Measurements from ENCODE around the gene CRYGN. TPM values are rescaled to one million over a fixed set of nuclear protein-coding genes. Genes with fewer than 3 reads are reported as not detected.

The CRYGN gene
- polyA plus RNA-seq, 3 donors = not detected

DNA sequence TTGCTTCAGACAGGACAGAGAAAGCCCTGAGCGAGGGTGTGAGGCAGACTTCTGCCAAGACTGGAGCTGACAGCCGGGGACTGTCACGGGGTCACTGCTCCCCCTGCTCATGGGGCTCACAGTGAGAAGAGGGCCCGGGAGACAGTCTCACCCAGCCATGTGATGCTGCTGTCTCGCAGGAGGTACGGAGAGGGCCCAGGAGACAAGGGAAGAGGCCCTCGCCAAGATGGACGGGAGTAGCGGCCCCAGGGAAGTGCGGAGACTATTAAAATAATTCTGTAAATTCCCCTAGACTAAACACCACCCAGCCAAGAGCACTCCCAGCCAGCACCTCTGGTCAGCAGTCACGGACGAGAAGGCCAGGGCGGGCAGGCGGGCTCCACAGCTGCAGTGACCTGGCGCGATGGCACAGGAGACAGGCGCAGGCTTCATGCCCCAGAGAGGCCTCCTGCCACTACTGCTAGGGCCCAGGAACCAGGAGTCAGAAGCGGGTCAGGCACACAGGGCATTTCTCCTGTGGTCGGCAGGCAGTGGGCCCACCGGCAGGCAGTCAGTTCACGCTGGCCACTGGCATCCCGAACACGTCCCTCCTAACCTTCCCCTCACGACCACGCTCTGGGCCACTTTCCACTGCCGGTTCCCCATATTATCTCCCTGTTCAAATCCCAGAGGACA is 54.2 kb downstream of the CRYGN start:
- H3K36me3 ChIP-seq (replicated peaks in 1 of 2; ENCODE audit: control insufficient read depth in 1 of 2, insufficient read depth in 2 of 2, low read length in 2 of 2) = no peaks in the 10 kb centered on the region
- no peak overlapping the region for H2AFZ ChIP-seq (ENCODE audit: insufficient read depth, low read depth, low read length, poor library complexity, severe bottlenecking)
- no peaks in the 10 kb centered on the region for H3K79me2 ChIP-seq (ENCODE audit: insufficient read depth, low read length)
- Mint-ChIP-seq H3K27ac (no peak overlapping the region), H3K27me3 (ENCODE audit: low read depth in 3 of 3) (peaks cover 44 to 58% (median 57%) of the 10 kb centered on the region in 3 donors), H3K4me3 (no peak overlapping the region), H3K4me1 (peaks cover 20% of the 10 kb centered on the region), H3K9me3 (peaks cover 0 to 15% (median 3%) of the 10 kb centered on the region in 7 donors), H3K36me3 (no peaks in the 10 kb centered on the region)
- DNase-seq = no peak
- H3K4me1 ChIP-seq (ENCODE audit: control insufficient read depth in 1 of 2, insufficient read depth in 2 of 2, low read length in 2 of 2) = peaks cover 20 to 28% of the 10 kb centered on the region in 2 donors
- no peak overlapping the region for H3K9ac ChIP-seq (ENCODE audit: insufficient read depth, low read length, poor library complexity, severe bottlenecking)
- peaks cover 12 to 36% of the 10 kb centered on the region in 2 donors for H3K27me3 ChIP-seq (ENCODE audit: control insufficient read depth in 2 of 2, insufficient read depth in 2 of 2, low read length in 2 of 2)
- TF ChIP-seq, protein P1, sequence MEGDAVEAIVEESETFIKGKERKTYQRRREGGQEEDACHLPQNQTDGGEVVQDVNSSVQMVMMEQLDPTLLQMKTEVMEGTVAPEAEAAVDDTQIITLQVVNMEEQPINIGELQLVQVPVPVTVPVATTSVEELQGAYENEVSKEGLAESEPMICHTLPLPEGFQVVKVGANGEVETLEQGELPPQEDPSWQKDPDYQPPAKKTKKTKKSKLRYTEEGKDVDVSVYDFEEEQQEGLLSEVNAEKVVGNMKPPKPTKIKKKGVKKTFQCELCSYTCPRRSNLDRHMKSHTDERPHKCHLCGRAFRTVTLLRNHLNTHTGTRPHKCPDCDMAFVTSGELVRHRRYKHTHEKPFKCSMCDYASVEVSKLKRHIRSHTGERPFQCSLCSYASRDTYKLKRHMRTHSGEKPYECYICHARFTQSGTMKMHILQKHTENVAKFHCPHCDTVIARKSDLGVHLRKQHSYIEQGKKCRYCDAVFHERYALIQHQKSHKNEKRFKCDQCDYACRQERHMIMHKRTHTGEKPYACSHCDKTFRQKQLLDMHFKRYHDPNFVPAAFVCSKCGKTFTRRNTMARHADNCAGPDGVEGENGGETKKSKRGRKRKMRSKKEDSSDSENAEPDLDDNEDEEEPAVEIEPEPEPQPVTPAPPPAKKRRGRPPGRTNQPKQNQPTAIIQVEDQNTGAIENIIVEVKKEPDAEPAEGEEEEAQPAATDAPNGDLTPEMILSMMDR (IDR thresholded peaks at IDR 0.05) = no peak
- peaks cover 0 to 9% of the 10 kb centered on the region in 2 donors for H3K9me3 ChIP-seq (replicated peaks in 1 of 2; ENCODE audit: control insufficient read depth in 1 of 2, insufficient read depth in 1 of 2, low read length in 2 of 2)
- no peak overlapping the region for H3K4me3 ChIP-seq (replicated peaks in 1 of 3; ENCODE audit: low read depth in 2 of 3, low read length in 3 of 3)
- H3K27ac ChIP-seq (ENCODE audit: low read depth in 1 of 2, low read length in 2 of 2) = no peak overlapping the region
- intact Hi-C loops (cut with micrococcal nuclease) = no loop called here
- 97% methylated on average over 19 of the region's 26 CpGs for WGBS (ENCODE audit: insufficient coverage)
- no peak overlapping the region for H3K4me2 ChIP-seq (replicated peaks; ENCODE audit: extremely low read depth, low read length, poor library complexity, severe bottlenecking)
- H4K20me1 ChIP-seq (ENCODE audit: insufficient read depth, low read length) = no peaks in the 10 kb centered on the region

GRCh38 chr7:151384776-151385625 is 54.9 kb downstream of the CRYGN start:
- H2AFZ ChIP-seq (ENCODE audit: insufficient read depth, low read depth, low read length, poor library complexity, severe bottlenecking) = no peak overlapping the region
- peaks cover 0 to 9% of the 10 kb centered on the region in 2 donors for H3K9me3 ChIP-seq (replicated peaks in 1 of 2; ENCODE audit: control insufficient read depth in 1 of 2, insufficient read depth in 1 of 2, low read length in 2 of 2)
- peak overlapping the region in 1 of 7 donors; percentile 48 for H3K27ac Mint-ChIP-seq
- peaks cover 0 to 2% of the 10 kb centered on the region in 2 donors for H3K36me3 Mint-ChIP-seq
- H3K27me3 ChIP-seq (ENCODE audit: control insufficient read depth in 2 of 2, insufficient read depth in 2 of 2, low read length in 2 of 2) = peaks cover 12 to 37% of the 10 kb centered on the region in 2 donors
- H4K20me1 ChIP-seq (ENCODE audit: insufficient read depth, low read length) = no peaks in the 10 kb centered on the region
- peak overlapping the region in 1 of 2 donors; percentile 45 for H3K4me3 Mint-ChIP-seq
- H3K36me3 ChIP-seq (replicated peaks in 1 of 2; ENCODE audit: control insufficient read depth in 1 of 2, insufficient read depth in 2 of 2, low read length in 2 of 2) = no peaks in the 10 kb centered on the region
- 91% methylated on average over 17 of the region's 26 CpGs for WGBS (ENCODE audit: insufficient coverage)
- DNase-seq = no peak
- H3K27me3 Mint-ChIP-seq (ENCODE audit: low read depth in 3 of 3) = peaks cover 44 to 58% (median 52%) of the 10 kb centered on the region in 3 donors
- H3K4me1 Mint-ChIP-seq = peaks cover 15% of the 10 kb centered on the region
- TF ChIP-seq, protein P1 (IDR thresholded peaks at IDR 0.05) = no peak
- peaks cover 0 to 15% (median 3%) of the 10 kb centered on the region in 7 donors for H3K9me3 Mint-ChIP-seq
- H3K4me1 ChIP-seq (ENCODE audit: control insufficient read depth in 1 of 2, insufficient read depth in 2 of 2, low read length in 2 of 2) = peaks cover 17 to 25% of the 10 kb centered on the region in 2 donors
- no peak overlapping the region for H3K9ac ChIP-seq (ENCODE audit: insufficient read depth, low read length, poor library complexity, severe bottlenecking)
- H3K27ac ChIP-seq (ENCODE audit: low read depth in 1 of 2, low read length in 2 of 2) = no peak overlapping the region
- intact Hi-C loops (cut with micrococcal nuclease) = loop anchor here in 1 of 2 donors (5.0 kb wide), 1 partner anchor 67 kb away; no protein-coding TSS in a partner anchor
- no peak overlapping the region for H3K4me3 ChIP-seq (replicated peaks in 1 of 3; ENCODE audit: low read depth in 2 of 3, low read length in 3 of 3)
- H3K4me2 ChIP-seq (replicated peaks; ENCODE audit: extremely low read depth, low read length, poor library complexity, severe bottlenecking) = no peak overlapping the region
- no peaks in the 10 kb centered on the region for H3K79me2 ChIP-seq (ENCODE audit: insufficient read depth, low read length)
